H1 (cell line): ENCODE data around the gene TTYH2. TPM values are rescaled to one million over a fixed set of nuclear protein-coding genes. Genes with fewer than 3 reads are reported as not detected.
A peak's percentile ranks its signal among the peaks of the same experiment; 100 is the strongest.

Experiments
- ASH2L ChIP-seq: fragments of 200-600, 300-600 bp; sonication (generic); IDR thresholded peaks from one replicate; pipeline ENCODE4 v1.7.1; 2017; ENCODE audit warnings: low read length
- BCL11A ChIP-seq, 2 experiments: IDR thresholded peaks; one replicate each; pipeline ENCODE4 v1.6.1; 2011; ENCODE audit warnings: low read depth in 2 of 2, low read length in 2 of 2, mild to moderate bottlenecking in 2 of 2
- CEBPB ChIP-seq: IDR thresholded peaks from 2 replicates; pipeline ENCODE4 v1.6.1; 2012; ENCODE audit warnings: low read depth, low read length
- CREB1 ChIP-seq: IDR thresholded peaks from 2 replicates; pipeline ENCODE4 v1.6.1; 2012; ENCODE audit warnings: inconsistent platforms
- EGR1 ChIP-seq: IDR thresholded peaks from 2 replicates; pipeline ENCODE4 v1.6.1; 2011; ENCODE audit warnings: low read depth, low read length, borderline replicate concordance
- HDAC2 ChIP-seq, 2 experiments: fragments of 300-600 bp in 1 of 2; sonication (generic) in 1 of 2; IDR thresholded peaks; 2 replicates each; pipeline ENCODE4 v1.6.1; 2011 to 2012; ENCODE audit warnings: low read depth in 2 of 2, low read length in 2 of 2, mild to moderate bottlenecking in 2 of 2, moderate library complexity in 2 of 2, borderline replicate concordance in 1 of 2, inconsistent platforms in 1 of 2
- HDAC6 ChIP-seq: IDR thresholded peaks from one replicate; pipeline ENCODE4 v1.7.1; 2012; ENCODE audit warnings: low read depth, mild to moderate bottlenecking, inconsistent platforms, low read length, moderate library complexity
- KDM4A ChIP-seq: IDR thresholded peaks from one replicate; pipeline ENCODE4 v1.7.1; 2012; ENCODE audit warnings: low read depth, mild to moderate bottlenecking, moderate library complexity, low read length, inconsistent platforms; ENCODE audit not compliant: severe bottlenecking
- NANOG ChIP-seq: IDR thresholded peaks from 2 replicates; pipeline ENCODE4 v1.6.1; 2011; ENCODE audit warnings: low read length, low read depth, mild to moderate bottlenecking, inconsistent platforms; ENCODE audit not compliant: insufficient read depth, poor library complexity, severe bottlenecking
- PHF8 ChIP-seq: fragments of 200-600 bp; sonication (generic); conservative IDR thresholded peaks from 2 replicates; pipeline ENCODE4 v1.7.1; 2012; ENCODE audit warnings: low read depth, mild to moderate bottlenecking, inconsistent platforms, low read length, moderate library complexity
- POLR2AphosphoS5 ChIP-seq: IDR thresholded peaks from 2 replicates; pipeline ENCODE4 v1.6.1; 2011; ENCODE audit warnings: low read depth, low read length
- RBBP5 ChIP-seq: IDR thresholded peaks from 2 replicates; pipeline ENCODE4 v1.7.1; 2012; ENCODE audit warnings: low read depth, mild to moderate bottlenecking, inconsistent platforms, low read length, moderate library complexity, borderline replicate concordance
- SIRT6 ChIP-seq: IDR thresholded peaks from one replicate; pipeline ENCODE4 v1.7.1; 2012; ENCODE audit warnings: low read length, inconsistent platforms
- SIX5 ChIP-seq: IDR thresholded peaks from 2 replicates; pipeline ENCODE4 v1.6.1; 2011; ENCODE audit warnings: mild to moderate bottlenecking, low read depth, low read length
- SP4 ChIP-seq: IDR thresholded peaks from 2 replicates; pipeline ENCODE4 v1.6.1; 2012; ENCODE audit warnings: low read length, inconsistent platforms
- SRF ChIP-seq: IDR thresholded peaks from 2 replicates; pipeline ENCODE4 v1.6.1; 2011; ENCODE audit warnings: mild to moderate bottlenecking, low read depth, low read length, moderate library complexity
- TAF1 ChIP-seq: IDR thresholded peaks from 2 replicates; pipeline ENCODE4 v1.6.1; 2011; ENCODE audit warnings: mild to moderate bottlenecking, low read depth, low read length
- TAF7 ChIP-seq: optimal IDR thresholded peaks from 2 replicates; pipeline ENCODE3; 2011; ENCODE audit warnings: low read depth, mild to moderate bottlenecking, inconsistent platforms, low read length, moderate library complexity, borderline replicate concordance
- YY1 ChIP-seq: IDR thresholded peaks from 2 replicates; pipeline ENCODE4 v1.6.1; 2011; ENCODE audit warnings: low read depth, mild to moderate bottlenecking, low read length
- polyA plus RNA-seq, 7 experiments: library from polyadenylated mRNA; depleted of rRNA in 3 of 7; stranded (reverse) in 5 of 7; unstranded in 2 of 7; fragments of >200 nt in 5 of 7; fragments of 200-250 nt in 2 of 7; gene quantifications; 1 replicate in 5 of 7; 2 replicates in 1 of 7; 4 replicates in 1 of 7; pipeline versions ENCODE4 v1.2.1 to v1.2.3, GENCODE V29; 2011 to 2013; ENCODE audit warnings: missing spikeins in 2 of 7, mixed read lengths in 2 of 7
- total RNA-seq: library from RNA; stranded (reverse); fragmentation: NEBNext Ultra II Directional; extraction: Animal tissue kit (Norgen Biotek cat#: 25700); gene quantifications from 2 replicates; pipeline ENCODE4 v1.2.1, GENCODE V29; 2021
- TF ChIP-seq, protein P1 (sequence below): IDR thresholded peaks from 2 replicates; pipeline ENCODE4 v1.6.1; 2012; ENCODE audit warnings: inconsistent platforms
- TF ChIP-seq, protein P2 (sequence below), 3 experiments: IDR thresholded peaks; 1 replicate in 2 of 3; 2 replicates in 1 of 3; pipeline versions ENCODE4 v1.5.1 to v1.6.1; 2011; ENCODE audit warnings: low read length in 3 of 3, mild to moderate bottlenecking in 3 of 3, inconsistent platforms in 2 of 3, low read depth in 1 of 3, moderate library complexity in 1 of 3; ENCODE audit not compliant: insufficient read depth in 1 of 3; ENCODE audit errors: control extremely low read depth in 1 of 3

The TTYH2 gene
- total and polyA plus RNA-seq, 2 of the 8 experiments (the other 6 are each of a cell fraction or from before 2014, with no cell fraction given), result 3.2 to 9.2 TPM

DNA sequence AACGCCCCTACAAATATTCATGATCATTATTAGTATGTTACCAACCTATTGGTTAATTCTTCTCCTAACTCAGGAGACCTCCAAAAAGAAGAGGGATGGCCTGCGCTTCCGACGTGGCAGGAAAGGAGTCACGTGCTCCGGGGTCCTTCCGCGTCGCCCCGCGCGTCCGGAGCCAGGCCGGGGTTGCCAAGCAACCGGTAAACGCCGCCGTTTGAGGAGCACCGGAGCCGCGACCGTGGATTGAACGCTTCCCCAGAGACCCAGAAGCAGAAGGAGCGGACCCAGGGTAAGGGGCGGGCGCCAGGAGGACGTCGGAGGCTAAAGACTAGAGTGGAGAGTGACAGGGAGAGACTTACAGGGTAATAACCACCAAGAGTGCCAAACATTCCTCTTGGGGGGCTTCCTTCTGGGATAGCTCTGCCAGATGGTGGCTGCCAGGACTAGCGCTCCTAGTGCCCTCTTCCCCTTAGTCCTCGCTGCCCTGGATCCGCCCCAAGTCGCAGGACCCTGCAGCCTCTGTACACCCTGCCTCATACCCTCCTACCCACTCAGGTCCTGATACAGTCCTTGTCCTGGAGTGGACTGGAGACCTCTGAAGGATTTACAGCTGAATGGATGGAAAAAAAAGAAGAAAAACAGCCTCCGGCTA, 60.8 kb downstream of the TTYH2 start, which contains the start of gene DNAI2 (continued):
- TF ChIP-seq NANOG (no peak), ASH2L (no peak), RBBP5 (no peak), HDAC6 (no peak), POLR2AphosphoS5 (no peak), SP4 (no peak), PHF8 (no peak), EGR1 (no peak), HDAC2 (IDR thresholded peaks at IDR 0.05; ENCODE audit: borderline replicate concordance in 1 of 2, low read depth in 2 of 2, low read length in 2 of 2) (0 out of 4 replicates have a peak, but pooled peaks of 1 of the 2 experiments have one; percentile 52), TAF1 (no peak), BCL11A (IDR thresholded peaks at IDR 0.05; ENCODE audit: low read depth in 2 of 2, low read length in 2 of 2) (no peak), CEBPB (no peak), YY1 (no peak), SRF (no peak), TAF7 (no peak), SIRT6 (no peak), CREB1 (peak; percentile 26; the same call in 1 of the 2 replicates), SIX5 (no peak), KDM4A (peak; percentile 32)
- TF ChIP-seq, protein P1, sequence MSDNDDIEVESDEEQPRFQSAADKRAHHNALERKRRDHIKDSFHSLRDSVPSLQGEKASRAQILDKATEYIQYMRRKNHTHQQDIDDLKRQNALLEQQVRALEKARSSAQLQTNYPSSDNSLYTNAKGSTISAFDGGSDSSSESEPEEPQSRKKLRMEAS, result peak; percentile 89
- TF ChIP-seq, protein P2, sequence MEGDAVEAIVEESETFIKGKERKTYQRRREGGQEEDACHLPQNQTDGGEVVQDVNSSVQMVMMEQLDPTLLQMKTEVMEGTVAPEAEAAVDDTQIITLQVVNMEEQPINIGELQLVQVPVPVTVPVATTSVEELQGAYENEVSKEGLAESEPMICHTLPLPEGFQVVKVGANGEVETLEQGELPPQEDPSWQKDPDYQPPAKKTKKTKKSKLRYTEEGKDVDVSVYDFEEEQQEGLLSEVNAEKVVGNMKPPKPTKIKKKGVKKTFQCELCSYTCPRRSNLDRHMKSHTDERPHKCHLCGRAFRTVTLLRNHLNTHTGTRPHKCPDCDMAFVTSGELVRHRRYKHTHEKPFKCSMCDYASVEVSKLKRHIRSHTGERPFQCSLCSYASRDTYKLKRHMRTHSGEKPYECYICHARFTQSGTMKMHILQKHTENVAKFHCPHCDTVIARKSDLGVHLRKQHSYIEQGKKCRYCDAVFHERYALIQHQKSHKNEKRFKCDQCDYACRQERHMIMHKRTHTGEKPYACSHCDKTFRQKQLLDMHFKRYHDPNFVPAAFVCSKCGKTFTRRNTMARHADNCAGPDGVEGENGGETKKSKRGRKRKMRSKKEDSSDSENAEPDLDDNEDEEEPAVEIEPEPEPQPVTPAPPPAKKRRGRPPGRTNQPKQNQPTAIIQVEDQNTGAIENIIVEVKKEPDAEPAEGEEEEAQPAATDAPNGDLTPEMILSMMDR (IDR thresholded peaks at IDR 0.05; ENCODE audit: control extremely low read depth in 1 of 3, insufficient read depth in 1 of 3, low read depth in 1 of 3, low read length in 3 of 3), result no peak
